SH-SY5Y (cell line): ENCODE data around the gene INTU.

Experiments used
- GATA2 ChIP-seq: IDR thresholded peaks from 2 replicates; pipeline ENCODE4 v1.6.1; 2011; ENCODE audit warnings: mild to moderate bottlenecking, low read depth, low read length
- GATA3 ChIP-seq: IDR thresholded peaks from 2 replicates; pipeline ENCODE4 v1.6.1; 2011; ENCODE audit warnings: low read depth, mild to moderate bottlenecking, low read length, moderate library complexity

The INTU gene

DNA sequence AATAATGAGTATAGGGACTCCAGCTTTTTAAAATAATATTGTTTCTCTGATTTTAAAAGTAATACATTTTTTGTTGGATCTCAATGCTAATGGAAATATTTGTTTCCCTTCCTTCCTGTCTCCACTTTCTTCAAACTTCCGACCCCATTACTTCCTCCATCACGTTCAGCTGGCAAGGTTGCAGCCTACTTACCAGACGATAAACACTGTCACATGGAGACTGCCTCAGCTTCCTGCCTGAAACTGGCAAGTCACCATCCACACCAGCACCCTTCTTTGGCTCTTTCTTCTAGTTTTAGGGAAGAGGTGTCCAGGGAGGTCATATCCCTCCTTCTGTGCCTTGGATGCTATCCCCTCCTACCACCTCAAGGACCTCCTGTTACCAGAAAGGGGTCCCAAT lies 3.4 kb upstream of the INTU start:
- no peak for TF ChIP-seq GATA2
- TF ChIP-seq GATA3: no peak

DNA sequence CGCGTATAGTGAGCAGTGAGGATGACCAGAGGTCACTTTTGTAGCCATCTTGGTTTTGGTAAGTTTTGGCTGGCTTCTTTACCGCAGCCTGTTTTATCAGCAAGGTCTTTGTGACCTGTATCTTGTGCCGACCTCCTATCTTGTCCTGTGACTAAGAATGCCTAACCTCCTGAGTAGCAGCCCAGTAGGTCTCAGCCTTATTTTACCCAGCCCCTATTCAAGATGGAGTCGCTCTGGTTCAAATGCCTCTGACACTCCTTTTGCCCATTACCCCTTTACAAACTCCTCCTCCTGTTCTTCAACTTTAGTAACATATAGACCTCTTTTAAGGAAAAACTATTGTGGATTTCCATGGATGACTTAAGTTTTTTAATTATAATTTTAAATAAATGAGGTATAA lies 2.6 kb upstream of the INTU start:
- TF ChIP-seq GATA3 (no peak), GATA2 (no peak)

DNA sequence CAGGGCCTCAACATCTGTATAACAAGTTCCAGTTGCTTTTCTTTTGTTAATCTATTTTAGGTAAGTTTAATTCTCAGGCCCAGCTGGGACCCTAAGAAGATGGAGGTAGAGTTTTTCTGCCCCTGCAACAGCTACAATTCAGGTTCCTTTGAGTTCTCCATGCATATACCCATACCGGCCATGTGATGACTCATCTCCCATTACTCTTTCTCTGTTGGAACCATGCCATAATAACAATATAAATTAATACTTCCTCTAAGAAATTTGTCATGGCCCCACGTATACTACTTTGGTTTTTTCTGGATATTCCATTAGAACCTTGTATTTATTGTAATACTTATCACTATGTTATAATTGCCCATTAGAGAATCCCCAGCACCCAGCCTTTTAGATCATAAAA lies 1.3 kb upstream of the INTU start:
- TF ChIP-seq GATA2: no peak
- no peak for TF ChIP-seq GATA3

DNA sequence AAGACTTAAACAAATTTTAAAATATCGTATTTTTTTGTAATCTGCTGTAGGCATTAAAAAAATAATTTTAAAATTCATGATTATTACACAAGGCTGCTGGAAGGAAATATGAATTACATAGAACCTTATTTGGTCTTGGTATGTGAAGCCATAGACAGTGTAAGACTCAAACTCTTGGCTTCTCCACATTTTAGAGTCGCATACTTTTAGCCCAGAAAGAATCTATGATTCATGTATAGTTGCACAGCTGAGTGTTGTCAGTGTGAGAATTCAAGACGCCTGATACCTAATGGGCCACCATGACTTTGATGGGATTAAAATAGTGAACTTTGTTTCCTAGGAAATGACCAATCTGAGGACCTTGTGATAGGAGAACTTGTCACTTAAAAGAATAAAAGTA lies 1.4 kb downstream of the INTU start:
- no peak for TF ChIP-seq GATA3
- no peak for TF ChIP-seq GATA2

DNA sequence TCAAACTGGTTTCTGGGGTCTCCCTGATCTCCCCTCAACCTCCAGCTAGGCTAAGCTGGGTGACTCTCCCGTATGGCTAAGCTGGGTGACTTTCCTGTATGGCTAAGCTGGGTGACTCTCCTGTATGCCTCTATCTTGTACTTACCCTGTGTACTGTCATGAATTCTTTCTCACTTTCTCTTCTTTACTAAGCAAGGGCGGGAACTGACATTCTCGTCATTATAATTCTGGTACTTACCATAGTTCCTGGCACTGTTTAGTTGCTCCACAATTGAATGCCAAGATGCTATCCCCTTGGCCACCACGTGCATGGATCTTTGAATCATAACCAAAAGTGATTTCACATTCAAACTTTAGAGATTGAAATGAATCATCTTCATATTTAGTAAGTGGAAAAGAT lies 8.8 kb downstream of the INTU start:
- no peak for TF ChIP-seq GATA3
- no peak for TF ChIP-seq GATA2

DNA sequence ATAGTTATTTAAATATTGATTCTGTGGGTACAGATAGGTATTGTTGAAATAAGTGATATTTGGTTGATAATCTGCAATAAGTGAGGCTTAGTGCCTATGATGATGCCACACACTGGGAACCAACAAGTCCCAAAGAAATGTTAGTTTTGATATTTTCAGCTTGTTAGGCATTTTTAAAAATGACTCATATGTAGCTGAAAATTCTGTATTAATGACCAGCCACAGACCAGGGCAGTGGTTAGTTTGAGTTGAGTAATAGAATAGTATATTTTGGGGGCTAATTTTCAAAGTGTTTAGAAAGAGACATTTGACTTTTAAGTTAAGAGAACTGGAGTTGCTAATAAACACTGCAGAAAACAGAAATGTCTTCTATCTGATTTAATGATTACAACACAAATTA lies 9.4 kb downstream of the INTU start:
- no peak for TF ChIP-seq GATA2
- TF ChIP-seq GATA3: no peak

DNA sequence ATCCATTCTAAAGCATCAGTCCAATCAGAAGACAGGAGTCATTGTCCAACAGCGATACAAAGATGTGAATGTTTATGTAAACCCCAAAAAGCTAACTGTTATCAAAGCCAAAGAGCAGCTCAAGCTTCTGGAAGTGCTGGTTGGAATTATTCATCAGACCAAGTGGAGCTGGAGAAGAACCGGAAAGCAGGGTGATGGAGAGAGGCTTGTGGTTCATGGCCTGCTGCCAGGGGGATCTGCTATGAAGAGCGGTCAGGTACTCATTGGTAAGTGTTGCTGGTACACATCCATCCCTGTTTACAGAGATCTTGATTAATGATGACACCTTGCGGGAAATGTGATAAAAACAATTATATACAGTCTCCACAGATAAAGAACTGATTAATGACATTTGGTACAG lies 11.0 kb downstream of the INTU start:
- TF ChIP-seq GATA2: no peak
- no peak for TF ChIP-seq GATA3

DNA sequence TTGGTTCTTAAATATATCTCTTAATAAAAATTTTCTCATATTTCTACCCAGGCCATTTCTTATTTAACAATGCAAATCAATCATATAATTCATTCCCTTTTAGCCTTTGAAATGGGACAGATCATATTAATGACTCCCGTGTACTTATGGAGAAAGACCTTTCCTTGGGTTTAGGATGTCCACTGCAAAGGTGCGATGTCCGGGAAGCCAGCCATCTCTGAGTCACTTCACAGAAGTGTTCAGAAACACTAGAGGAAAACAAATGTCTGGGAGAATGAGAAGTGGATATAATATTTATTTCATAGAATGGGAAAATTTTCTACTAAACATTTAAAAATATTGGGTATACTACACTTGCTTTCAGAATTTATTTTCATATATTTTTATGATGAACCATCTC lies 15.3 kb downstream of the INTU start:
- TF ChIP-seq GATA3 (no peak), GATA2 (no peak)

DNA sequence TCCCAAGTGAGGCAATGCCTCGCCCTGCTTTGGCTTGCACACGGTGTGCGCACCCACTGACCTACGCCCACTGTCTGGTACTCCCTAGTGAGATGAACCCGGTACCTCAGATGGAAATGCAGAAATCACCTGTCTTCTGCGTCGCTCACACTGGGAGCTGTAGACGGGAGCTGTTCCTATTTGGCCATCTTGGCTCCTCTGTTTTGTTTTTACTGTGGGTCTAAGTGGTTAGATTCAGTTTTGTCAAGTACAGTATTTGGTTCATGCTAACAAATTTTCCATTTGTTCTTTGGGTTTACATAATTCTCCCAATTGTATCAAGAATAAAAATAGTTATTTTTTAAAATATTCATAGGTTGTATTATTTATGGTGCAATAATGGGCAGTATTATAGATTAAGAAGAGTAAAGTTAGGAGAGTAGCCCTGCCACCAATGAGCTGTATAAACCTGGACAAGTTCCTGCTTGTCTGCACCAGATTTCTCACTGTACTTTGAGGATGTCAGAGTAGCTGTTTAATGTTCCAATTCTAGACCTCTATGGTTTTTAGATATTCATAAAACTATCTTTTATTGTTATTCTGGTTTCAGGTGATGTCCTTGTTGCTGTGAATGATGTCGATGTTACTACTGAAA lies 23.4 kb downstream of the INTU start:
- no peak for TF ChIP-seq GATA2
- no peak for TF ChIP-seq GATA3

DNA sequence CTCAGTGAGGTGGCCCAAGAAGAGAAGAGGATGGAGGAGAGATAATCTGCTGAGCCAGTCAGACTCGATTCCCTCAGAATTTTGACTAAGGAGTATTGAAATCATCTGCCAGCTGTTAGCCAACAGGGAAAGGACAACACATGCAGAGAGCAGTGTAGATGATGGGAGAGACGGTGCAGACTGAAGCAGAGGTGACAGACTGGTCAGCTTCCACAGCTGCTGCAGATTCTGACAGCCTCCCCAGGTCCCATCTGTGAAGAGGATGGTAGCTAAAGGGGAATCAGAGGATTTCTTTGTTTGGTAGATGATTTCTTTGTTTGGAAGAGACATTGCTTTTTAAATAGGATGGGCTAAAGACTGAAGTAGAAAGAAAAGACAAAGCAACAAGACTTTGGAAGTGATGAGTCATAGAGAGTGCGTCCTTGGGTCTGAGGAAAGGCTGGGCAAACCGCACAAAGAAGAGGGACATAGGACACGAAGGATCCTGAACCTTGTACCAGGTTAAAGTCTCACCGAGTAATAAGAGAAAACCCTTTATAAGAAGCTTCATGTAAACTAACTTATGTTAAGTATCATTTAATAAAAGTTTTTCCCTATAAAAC lies 27.6 kb downstream of the INTU start:
- TF ChIP-seq GATA2 (no peak), GATA3 (no peak)

DNA sequence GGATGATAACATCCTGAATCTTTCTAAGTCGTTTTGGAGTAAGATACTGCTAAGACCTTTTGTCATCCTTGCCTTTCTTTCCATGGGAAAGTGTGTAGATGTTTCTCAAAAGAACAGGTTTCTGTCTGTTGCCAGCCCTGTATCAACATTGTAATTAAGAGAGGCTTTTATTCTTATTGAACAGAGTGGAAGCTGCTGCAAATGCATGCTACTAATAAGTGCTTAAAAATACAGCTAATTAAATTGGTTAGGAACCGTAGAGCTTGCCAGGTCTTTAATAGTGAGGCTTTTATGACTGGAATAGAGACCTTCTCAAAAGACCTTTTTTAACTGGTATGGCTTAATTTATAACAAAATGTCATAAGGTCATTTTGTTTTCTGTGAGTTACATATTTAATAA lies 34.4 kb downstream of the INTU start:
- TF ChIP-seq GATA2 (no peak), GATA3 (no peak)

DNA sequence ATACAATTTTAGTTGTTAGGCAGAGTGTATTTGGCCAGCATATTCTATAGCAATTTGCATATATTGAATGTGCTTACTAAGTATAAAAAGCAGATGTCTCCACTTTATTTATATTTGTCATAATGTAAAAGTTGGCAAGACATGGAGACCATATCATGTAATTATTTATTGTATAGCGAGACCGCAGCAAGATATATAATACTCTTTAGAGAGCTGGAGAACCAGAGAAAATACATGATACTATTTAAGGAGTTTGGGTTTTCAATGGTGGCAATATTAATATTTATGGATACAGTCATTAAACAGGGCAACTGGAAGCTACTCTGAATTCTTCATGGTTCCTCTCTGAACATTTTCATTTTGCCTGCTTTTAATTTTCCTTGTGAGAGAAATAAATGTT lies 35.0 kb downstream of the INTU start:
- TF ChIP-seq GATA3 (no peak), GATA2 (no peak)

DNA sequence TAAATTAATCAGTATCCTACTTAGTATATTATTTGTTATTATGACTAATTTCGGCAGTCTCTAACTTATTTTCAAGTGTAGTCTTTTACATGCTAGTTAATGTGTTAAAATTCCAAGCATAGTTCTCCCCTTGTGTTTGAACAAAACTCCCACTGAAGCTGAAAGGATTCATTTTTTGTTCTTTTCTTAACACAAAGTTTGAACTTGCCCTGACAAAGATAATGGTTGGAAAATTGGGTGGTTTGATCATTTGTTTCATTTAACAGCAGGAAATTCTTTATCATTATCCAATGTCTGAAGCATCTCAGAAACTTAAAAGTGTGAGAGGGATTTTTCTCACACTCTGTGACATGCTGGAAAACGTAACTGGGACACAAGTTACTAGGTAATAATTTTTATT lies 36.0 kb downstream of the INTU start:
- TF ChIP-seq GATA2 (no peak), GATA3 (no peak)

DNA sequence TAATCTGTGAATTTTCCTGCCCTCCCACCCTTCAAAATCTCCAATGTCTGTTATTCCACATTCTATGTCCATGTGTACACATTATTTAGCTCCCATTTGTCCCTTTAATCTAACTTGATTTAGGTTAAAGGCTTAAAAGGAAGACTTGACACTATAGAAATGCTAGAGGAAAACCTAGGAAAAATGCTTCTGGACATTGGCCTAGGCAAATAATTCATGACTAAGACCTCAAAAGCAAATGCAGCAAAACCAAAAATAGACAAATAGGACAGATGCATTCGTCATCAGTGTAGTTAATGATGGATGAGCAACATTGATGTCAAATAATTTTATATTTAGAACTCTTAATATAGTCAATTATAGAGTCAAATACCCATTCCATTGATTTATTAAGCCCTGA lies 36.9 kb downstream of the INTU start:
- TF ChIP-seq GATA3 (no peak), GATA2 (no peak)

DNA sequence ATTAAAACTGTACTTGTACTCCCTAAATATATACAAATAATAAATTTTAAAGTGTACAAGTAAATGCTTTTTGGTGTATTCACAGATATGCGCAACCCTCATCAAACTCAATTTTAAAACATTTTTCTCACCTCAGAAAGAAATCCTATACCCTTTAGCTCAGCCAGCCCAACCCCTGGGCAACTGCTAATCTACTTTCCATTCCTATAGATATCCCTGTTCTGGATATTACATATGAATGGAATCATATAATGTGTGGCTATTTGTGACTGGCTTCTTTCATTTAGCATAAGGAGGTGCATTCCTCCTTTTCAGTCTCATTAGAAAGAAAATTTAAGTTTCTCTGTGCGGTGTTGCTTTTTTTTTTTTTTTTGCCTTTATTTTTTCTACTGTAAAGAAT lies 39.4 kb downstream of the INTU start:
- TF ChIP-seq GATA3: no peak
- no peak for TF ChIP-seq GATA2

DNA sequence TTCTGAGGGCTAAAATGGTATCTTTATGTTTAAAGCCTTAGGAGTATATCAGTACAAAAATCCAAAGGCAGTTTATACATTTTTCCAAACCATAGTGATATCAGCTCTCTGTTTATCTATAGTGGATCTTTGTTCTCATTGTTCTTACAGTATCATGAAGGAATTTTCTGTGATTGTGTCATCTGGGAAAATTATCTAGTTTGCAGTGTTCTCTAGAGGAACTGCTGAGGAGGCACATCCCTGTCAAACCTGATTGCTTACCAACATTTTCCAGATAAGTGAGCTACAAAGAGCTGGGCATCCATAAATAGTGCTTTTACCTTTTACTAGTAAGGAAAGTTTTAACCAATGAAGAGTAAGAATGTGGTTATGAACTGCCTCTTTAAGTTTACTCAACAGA lies 52.5 kb downstream of the INTU start:
- no peak for TF ChIP-seq GATA2
- no peak for TF ChIP-seq GATA3
